Measurements from ENCODE around the gene GIN1.
"Not testable (repeated sequence)": the region's sequence is repeated elsewhere in the genome, so short reads cannot be mapped to it uniquely, and the experiment has no call there.

GIN1 gene

GRCh38 chr5:103119765-103120606 lies at the start of gene GIN1, which contains the start of gene PPIP5K2:
TSS of gene GIN1 (minus strand) at chr5:103120138. CDS start at chr5:103108707, 11,431 bp downstream.
TSS of gene PPIP5K2 (plus strand) at chr5:103120301. CDS start at chr5:103129590, 9,289 bp downstream.
- DNase-seq: peak; percentile 36

- no peak for DNase-seq
These were observed 46.8 kb upstream of the GIN1 start for GRCh38 chr5:103166706-103167105.

- no peak for DNase-seq
These were observed 31.2 kb upstream of the GIN1 start for GRCh38 chr5:103151156-103151555.

GRCh38 chr5:103148213-103148612 lies 28.3 kb upstream of the GIN1 start:
- DNase-seq: no peak

- no peak for DNase-seq
These were observed 25.3 kb upstream of the GIN1 start for GRCh38 chr5:103145196-103145595.

- DNase-seq: not testable (repeated sequence)
These were observed 22.2 kb upstream of the GIN1 start for GRCh38 chr5:103142132-103142531.

GRCh38 chr5:103139264-103139865 lies 19.4 kb upstream of the GIN1 start:
- DNase-seq: peak; percentile 71

- DNase-seq: no peak
These were observed 18.3 kb upstream of the GIN1 start for GRCh38 chr5:103138202-103138690.

GRCh38 chr5:103135461-103135860 lies 15.5 kb upstream of the GIN1 start:
- no peak for DNase-seq

GRCh38 chr5:103133231-103133630 lies 13.3 kb upstream of the GIN1 start:
- DNase-seq: no peak

GRCh38 chr5:103132684-103133083 lies 12.7 kb upstream of the GIN1 start:
- DNase-seq: no peak

- no peak for DNase-seq
These were observed 8.3 kb upstream of the GIN1 start for GRCh38 chr5:103128202-103128601.

- DNase-seq: no peak
These were observed 7.4 kb upstream of the GIN1 start for GRCh38 chr5:103127292-103127817.

- DNase-seq: no peak
These were observed 6.6 kb upstream of the GIN1 start for GRCh38 chr5:103126557-103126956.

GRCh38 chr5:103122242-103122641 lies 2.3 kb upstream of the GIN1 start:
- DNase-seq: no peak

- no peak for DNase-seq
These were observed 766 bp upstream of the GIN1 start for GRCh38 chr5:103120607-103121200.

GRCh38 chr5:103119070-103119764 lies 721 bp downstream of the GIN1 start:
- DNase-seq: no peak

GRCh38 chr5:103117471-103117991 lies 2.4 kb downstream of the GIN1 start:
- DNase-seq: no peak

GRCh38 chr5:103114440-103114839 lies 5.5 kb downstream of the GIN1 start:
- DNase-seq: no peak

- no peak for DNase-seq
These were observed 7.0 kb downstream of the GIN1 start for GRCh38 chr5:103112910-103113309.

- no peak for DNase-seq
These were observed 8.5 kb downstream of the GIN1 start for GRCh38 chr5:103111468-103111867.

- no peak for DNase-seq
These were observed 9.5 kb downstream of the GIN1 start for GRCh38 chr5:103110403-103110802.

GRCh38 chr5:103109277-103109676 lies 10.7 kb downstream of the GIN1 start:
- DNase-seq: no peak
